GM18861 (cell line): Measurements from ENCODE around the gene MYH9.
A peak's percentile ranks its signal among the peaks of the same experiment; 100 is the strongest.

Experiments
- ATAC-seq: cut with Tn5 transposase; IDR thresholded peaks from one replicate; pipeline ENCODE4 v1.9.1; 2021; ENCODE audit not compliant: unreplicated experiment

MYH9 gene

GRCh38 chr22:36386900-36387708 lies 663 bp downstream of the MYH9 start:
- no peak for ATAC-seq

GRCh38 chr22:36386351-36386899 lies 1.3 kb downstream of the MYH9 start:
- ATAC-seq = no peak

DNA sequence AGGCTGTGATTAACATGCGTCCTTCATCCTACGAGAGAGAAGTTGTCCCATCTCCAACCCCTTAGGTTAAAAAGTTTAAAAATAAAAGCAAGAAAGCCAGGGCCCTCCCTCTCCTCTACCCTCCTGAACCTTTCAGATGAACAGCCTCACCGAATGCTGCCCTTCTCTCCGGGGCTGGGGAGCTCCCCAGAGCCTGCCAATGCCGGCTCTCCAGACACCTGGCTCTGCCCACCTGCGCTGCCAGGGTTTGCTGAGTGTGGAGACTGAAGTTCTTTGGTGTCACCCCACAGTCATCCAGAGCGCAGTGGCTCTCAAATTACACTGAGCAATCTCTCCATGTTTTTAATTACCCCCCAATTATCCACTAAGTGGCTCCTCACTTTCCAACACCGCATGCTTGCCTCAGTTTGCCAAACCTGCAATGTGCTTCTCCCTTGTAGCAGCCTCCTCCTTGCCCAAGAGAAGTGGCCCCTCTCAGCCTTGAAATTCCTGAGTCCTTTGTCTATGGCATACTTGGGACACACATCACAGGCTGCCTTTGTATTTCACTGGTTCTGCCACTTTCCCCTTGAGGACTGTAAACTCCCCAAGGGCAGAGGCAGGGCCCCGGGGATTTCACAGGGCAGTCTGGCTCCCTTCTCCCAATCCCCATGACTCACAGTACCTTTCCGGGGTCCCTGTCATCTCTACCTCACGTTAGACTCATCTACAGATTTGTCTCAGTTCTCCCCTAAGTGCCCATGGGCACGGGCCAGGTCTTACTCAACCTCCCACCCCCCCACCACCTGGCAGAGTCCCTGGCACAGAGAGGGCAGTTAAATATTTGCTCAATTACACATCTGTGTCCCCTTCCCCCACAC lies 2.0 kb downstream of the MYH9 start:
- no peak for ATAC-seq

- no peak for ATAC-seq
Observed at GRCh38 chr22:36384766-36385481, 2.8 kb downstream of the MYH9 start.

DNA sequence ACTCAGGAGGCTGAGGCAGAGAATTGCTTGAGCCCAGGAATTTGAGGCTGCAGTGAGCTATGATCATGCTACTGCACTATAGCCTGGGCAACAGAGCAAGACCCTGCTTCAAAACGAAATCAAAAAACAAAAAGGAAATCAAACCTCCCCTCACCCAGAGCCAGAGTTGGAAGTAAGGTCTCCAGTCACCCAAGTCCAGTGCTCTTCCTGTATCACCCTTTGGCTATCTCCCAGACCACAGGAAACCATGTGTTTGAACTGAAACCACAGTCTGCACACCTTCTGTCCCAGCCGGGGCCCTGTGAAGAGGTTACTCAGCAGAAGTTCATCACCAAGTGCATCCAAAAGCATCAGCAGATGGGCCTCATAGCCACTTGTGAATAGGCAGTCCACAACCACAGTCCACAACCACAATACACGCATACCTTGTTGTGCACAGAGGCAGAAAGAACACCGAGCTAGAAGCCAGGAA lies 4.6 kb downstream of the MYH9 start:
- no peak for ATAC-seq

DNA sequence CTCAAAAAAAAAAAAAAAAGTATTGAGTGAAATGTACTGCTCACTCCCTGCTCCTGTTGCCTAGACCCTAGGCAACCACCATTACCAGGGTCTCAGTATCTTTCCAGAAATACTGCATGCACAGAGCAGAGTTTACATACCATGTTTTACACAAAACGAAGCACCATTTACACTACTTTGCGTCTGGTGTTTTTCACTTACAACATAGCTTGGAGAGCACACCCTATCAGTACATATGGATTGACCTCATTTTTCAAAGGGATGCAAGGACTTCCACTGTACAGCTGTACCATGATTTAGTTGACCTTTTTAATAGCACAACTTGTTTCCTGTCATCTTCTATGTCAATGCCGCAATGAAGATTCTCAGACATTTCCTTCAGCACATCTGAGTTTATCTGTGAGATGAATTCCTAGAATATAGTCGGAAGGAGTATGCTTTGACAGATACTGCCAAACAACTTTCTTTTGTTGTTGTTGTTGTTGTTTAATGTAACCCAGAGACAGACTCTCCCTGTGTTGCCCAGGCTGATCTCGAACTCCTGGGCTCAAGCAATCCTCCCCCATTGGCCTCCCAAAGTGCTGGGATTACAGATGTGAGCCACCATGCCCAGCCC lies 6.1 kb downstream of the MYH9 start:
- ATAC-seq = no peak

DNA sequence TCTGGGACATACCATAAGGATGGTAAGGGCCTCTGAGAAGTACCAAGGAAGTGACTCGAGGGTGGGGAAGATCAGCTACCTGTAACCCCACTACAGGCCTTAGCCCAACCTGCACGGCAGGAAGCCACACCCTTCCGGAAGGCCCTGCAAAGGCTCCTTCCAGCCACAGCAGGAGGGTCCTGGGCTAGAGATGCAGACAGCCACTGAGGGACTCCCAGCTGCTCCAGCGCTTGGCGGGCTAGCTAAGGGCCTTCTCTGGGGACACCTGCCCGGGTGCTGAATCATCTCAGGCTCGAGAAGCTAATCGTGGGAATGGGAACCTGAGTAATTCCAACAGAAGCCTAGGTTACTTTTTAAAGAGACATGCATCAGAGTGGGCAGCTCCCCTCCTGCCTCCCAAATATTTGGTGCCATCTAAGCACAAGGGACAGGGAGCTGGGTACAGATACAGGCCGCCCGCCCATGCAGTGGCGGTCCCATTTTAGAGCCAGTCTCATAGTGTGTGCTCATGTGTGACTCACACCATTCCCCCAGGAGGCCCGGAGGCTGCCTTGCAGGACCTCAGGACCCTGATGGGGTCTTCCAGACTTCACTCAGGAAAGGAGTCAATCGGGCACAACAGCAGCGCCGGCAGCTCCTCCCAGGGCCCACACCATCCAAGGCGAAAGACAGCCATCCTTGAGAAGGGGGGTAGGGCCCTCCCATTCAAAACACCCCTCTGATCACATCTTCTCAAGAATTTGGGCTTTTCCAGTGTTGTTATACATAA lies 8.0 kb downstream of the MYH9 start:
- ATAC-seq = no peak

- ATAC-seq = no peak
Observed at GRCh38 chr22:36378869-36379217, 8.9 kb downstream of the MYH9 start.

- ATAC-seq = no peak
Observed at GRCh38 chr22:36378080-36378868, 9.5 kb downstream of the MYH9 start.

DNA sequence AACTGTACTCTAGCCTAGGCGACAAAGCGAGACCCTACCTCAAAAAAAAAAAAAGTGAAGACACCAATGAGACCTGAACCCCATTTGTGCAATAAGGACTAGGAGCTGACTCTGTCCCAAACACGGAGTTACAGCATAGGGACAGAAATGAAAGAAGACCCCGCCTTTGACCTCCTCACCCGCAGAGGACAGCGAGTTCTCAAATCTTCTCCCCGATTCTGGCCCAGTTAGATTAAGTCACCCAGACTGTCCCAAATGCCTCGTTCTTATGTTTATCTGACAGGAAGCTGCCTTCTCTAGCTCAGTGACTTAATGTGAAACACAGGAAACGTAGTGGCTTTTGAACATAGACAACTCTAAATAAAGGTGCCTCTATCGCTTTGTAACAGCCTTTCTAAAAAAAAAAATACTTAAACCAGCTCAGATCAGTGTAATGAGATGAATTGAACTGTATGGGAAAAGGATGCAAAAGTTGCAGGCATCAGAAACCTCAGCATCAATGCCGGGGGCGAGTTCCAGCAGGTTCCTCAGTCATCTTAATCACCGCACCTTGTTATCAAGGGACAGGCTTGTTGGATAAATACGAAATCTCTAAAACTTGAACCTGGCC lies 10.6 kb downstream of the MYH9 start:
- ATAC-seq = peak; percentile 59

DNA sequence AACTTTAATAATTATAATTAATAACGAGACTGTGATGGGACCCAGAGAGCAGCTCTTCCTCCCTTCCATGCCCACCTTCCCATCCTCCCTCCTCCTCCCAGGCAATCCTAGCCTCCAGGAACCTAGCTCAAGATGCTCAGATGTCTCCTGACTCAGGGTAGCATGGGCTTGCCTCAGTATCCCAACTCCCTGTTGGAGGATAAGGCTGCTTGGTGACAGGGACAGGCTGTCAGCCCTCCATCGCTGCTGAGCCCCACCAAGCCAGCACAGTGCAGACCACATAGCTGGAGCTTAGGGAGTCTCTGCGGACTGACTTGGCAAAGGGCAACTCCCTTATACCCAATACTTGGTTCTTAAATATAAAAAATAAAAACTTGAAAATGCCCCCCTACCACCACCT lies 11.5 kb downstream of the MYH9 start:
- ATAC-seq = no peak

GRCh38 chr22:36375071-36375980 lies 12.4 kb downstream of the MYH9 start:
- ATAC-seq = no peak

- ATAC-seq = no peak
Observed at GRCh38 chr22:36374603-36375024, 13.2 kb downstream of the MYH9 start.

- ATAC-seq = no peak
Observed at GRCh38 chr22:36373258-36373579, 14.5 kb downstream of the MYH9 start.

DNA sequence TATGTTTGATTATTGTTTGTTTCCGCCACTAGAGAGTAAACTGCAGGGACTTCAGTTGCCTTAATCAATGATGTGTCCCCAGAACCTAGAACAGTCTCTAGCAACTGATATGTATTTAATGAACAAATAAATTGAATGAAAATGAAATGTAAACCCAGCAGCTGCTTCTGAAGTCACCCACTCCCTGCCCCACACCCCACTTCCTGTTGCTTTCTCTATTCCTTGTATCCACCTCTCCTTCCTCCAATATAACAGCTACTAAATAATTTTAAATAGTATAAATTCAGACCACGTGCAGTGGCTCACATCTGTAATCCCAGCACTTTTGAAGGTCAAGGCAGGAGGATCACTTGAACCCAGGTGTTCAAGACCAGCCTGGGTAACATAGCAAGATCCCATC lies 15.8 kb downstream of the MYH9 start:
- ATAC-seq = no peak

DNA sequence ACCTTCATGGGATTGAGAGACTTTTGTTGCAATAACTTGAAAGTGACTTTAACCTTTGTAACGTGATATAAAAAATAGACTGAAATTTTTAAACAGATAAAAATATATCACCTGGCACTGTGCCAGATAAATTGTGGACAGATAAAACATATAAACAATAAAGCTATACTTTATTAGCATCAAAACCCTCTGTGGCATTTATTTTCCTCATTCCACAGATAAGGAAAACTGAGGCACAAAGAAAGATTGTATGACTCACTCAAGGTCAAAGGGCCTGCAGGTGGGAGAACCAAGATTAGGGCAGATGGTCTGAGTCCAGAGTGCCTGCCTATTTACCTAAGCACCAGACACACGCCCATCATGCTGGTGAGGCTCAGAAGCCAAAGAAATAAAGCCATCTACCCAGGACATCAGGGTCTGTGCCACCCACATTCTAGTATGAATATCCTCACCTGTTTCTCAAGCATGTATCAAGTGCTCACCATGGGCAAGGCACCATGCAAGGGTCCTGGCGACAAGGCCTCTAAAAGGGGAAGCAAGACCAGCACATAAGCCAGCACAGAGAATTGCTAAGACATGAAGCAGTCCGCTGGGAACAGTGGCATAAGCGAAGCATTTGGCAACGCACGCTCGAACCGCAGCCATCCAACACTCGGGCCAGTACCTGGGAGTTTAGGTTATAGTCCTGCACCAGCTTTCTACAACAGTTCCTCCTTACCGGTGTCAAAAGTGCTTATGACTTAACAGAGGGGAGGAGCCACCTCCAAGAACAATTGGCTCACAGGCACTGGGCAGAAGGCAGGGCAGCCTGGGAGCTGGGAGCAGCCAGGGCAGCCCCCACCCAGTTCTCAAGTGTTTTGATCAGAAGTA lies 17.6 kb downstream of the MYH9 start:
- no peak for ATAC-seq
